ENCODE data around the gene CDKL2.
"Not testable (repeated sequence)": the region's sequence is repeated elsewhere in the genome, so short reads cannot be mapped to it uniquely, and the experiment has no call there.

CDKL2 gene

DNA sequence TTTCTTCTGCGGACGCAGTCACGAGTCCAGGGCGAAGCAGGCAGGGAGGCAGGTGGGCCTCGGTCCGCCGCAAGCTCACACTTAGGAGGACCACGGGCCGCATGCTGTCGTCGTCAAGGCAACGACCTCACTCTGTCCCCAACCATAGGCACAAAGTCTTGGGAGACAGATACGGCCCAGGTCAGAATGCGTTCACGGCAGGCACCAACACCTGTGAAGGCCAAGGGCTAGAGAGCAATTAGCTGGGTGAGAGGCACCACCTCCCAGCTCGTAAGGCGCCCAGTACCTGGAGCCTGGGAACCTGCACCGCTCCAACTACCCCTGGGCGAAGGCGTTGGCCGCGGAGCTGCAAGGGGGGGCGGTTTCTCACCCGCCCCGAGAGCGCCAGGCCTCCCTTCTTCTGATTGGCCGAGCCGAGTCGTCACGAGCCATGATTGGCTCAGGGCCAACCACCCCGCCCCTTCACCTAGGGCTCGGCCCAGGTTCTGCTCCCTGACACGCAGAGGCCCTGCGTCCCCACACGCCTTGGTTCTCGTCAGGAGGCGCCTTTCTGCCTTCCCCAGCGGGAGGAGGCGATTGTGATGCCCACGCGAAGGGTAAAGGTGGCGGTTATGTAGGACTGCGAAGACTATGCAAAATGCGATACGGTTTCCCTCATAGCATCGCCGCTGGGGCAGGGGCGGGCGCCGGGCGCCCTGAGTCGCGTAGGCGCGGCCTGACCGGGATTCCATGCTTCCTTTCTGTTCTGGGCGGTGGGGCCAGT, at the start of gene CDKL2:
TSS of gene CDKL2 (minus strand) at position 355 of the 763 bp plus-strand sequence. CDS start 4,540 bp downstream, outside the sequence.
- peak in 1 of 2 donors; percentile 17 for DNase-seq

GRCh38 chr4:75678965-75679364, 48.6 kb upstream of the CDKL2 start:
- no peak for DNase-seq

DNA sequence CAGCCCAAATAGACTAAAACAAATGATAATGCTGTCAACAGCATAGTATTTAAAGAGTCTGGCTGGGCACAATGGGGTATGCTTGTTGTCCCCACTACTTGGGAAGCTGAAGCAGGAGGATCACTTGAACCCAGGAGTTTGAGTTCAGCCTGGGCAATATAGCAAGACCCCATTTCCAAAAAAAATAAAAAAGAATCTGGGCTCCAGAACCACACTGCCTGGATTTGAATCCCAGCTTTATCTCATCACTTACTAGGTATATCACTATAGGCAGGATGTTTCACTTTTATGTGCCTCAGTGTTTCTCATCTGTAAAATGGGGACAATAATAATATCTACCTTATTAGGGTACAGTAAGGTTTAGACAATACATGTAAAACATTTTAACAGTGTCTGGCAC, 48.1 kb upstream of the CDKL2 start:
- DNase-seq, result no peak

DNA sequence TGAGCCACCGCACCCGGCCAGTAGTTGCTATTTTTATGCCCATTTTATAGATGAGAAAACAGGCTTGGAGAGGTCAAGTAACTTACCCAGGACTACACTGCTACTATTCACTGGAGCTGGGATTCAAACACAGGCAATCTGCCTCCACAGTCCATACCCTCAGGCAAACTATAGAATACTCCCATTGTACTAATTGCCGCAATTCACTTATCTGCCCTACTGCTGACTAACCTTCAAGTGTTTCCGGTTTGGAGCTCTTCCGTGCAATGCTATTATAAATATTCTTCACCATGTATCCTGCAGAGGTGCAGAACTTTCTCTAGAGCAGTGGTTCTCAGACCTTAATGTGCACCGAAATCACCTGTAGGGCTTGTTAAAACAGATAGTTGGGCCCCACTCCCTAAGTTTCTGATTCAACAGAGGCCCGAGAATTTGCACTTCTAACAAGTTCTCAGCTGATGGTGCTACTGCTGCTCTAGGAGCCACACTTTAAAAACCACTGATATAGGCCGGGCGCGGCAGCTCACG, 44.7 kb upstream of the CDKL2 start:
- no peak for DNase-seq

- DNase-seq, result no peak
These were observed 43.6 kb upstream of the CDKL2 start for GRCh38 chr4:75673959-75674328.

DNA sequence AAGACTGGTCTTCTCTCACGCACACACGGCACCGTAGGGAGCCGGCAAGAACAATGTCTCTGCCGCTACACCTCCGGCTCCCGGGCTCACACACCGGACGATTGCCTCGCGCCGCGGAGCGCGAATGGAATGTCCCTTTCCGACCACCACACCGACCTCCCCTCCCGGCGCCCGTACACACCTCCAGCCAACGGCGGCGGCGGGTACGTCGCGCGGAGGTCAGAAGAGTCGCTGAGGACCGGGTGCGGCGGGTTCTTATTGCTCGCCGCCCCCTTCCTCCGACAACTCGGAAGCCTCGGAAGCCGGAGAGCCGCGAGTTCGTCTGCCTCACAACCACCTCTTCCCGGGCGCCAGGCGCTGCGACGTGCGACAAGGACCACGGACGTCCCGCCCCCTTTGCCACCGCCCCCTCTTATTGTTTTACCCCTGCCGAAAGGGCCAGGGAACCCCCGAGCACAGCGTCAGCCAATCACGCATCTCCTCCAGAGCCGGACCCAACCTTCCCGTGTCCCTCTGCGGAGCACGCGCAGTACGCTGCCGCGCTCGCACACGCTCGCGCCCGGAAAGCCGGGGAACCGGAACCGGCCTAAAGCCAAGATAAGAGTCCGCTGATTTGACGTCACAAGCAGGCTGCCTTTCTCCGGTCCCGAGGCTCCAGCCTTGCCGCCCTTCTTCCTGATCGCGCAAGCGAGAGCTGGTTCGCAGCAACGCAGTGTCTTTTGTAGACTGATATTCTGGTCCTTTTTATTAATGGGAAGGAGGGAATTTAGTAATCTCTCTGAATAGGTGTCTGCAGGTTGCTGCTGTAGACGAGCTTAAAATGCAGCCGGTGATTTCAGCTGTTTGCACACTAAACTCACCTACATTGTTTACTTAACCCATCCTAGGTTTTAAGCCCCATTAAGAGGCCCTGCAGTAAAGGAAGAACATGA, 43.0 kb upstream of the CDKL2 start, which contains the start of gene G3BP2:
TSS of gene G3BP2 (minus strand) at position 385 of the 932 bp plus-strand sequence. CDS start 11,386 bp downstream, outside the sequence.
- DNase-seq, result peak; percentile 84 to 98

DNA sequence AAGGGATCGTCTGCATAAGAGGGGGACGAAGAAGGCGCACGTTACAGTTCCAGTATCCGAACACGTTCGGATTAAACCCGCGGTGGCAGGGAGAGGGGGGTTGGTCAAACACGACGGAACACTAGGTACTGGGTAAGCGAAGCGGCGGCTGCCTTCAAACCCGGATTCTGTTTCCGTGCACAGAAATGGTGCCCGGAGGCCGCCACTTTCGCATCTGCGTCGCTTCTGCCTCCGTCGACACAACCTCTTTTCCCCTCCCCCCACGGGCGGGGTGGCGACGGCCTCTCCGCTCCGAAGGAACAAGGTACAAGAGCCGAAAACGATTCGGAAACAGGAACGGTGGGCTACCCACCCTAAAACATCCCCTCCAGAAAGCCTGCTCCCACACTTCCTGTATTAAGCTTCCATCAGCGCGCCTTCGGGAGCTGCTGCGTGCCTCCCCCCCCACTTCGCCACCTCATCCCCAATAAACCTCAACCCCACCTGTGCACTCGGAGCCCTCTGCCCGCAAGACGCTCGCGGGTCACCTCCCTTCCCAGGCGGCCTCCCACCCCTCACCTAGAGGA, 42.2 kb upstream of the CDKL2 start:
- peak; percentile 45 to 64 for DNase-seq

- DNase-seq, result no peak
These were observed 41.6 kb upstream of the CDKL2 start for GRCh38 chr4:75671802-75672421.

- DNase-seq, result no peak
These were observed 38.3 kb upstream of the CDKL2 start for GRCh38 chr4:75668596-75668995.

DNA sequence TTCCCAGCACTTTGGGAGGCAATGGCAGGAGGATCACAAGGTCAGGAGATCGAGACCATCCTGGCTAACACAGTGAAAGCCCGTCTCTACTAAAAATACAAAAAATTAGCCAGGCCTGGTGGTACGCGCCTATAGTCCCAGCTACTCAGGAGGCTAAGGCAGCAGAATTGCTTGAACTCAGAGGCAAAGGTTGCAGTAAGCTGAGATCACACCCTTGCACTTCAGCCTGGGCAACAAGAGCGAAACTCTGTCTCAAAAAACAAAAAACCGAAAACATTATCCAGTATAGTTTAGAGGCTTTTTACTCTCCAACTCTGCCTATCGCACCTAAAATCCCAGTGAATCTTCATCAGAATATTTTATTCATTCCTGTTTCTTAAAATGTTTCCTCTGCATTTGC, 37.3 kb upstream of the CDKL2 start:
- not testable (repeated sequence) for DNase-seq

GRCh38 chr4:75666299-75666698, 36.0 kb upstream of the CDKL2 start:
- DNase-seq, result no peak

DNA sequence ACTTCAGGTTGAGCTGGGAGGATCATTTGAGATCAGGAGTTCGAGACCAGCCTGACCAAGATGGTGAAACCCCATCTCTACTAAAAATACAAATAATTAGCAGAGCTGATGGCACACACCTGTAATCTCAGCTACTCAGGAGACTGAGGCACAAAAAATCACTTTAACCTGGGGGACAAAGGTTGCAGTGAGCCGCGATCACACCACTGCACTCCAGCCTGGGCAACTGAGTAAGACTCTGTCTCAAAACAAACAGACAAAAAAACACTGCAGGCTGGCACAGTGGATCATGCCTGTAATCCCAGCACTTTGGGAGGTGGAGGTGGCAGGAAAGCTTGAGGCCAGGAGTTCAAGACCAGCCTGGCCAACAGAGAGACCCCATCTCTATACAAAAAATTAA, 34.3 kb upstream of the CDKL2 start:
- not testable (repeated sequence) for DNase-seq

- no peak for DNase-seq
These were observed 32.3 kb upstream of the CDKL2 start for GRCh38 chr4:75662626-75663025.

DNA sequence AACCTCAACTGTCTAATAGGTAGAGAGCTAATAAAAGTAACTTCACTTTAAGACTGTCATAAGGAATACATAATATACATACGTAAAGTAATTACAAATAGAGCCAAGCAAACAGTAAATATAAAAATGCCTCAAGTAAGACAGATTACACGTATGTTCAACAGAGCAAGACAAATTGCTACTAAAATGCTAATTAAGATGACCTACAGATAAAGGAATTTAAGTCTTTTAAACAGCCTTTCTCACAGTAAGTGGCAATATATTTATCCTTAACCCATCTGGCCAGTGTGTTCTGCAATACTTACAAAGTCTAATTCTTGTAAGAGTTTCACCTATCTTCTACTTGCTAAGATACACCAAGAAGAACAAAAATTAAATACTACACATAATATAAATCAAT, 30.2 kb upstream of the CDKL2 start:
- no peak for DNase-seq

- DNase-seq, result no peak
These were observed 29.2 kb upstream of the CDKL2 start for GRCh38 chr4:75659512-75660031.

DNA sequence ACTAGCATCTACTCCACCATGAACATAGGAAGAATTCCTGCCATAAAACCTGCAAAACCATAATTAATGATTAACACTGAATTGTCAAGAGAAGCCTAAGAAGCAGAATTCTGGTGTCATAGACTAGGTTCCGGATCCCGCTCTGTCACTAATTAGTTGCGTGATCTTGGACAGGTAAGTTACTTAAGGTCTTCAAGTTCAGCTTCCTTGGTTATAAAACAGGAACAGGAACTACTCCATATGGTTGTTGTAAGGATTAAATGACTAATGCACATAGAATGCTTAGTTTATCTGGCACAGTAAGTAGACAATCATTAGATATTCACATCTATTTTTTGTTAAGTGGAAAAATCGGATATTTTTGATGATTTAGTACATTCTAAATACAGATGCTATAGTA, 28.5 kb upstream of the CDKL2 start:
- DNase-seq, result no peak

DNA sequence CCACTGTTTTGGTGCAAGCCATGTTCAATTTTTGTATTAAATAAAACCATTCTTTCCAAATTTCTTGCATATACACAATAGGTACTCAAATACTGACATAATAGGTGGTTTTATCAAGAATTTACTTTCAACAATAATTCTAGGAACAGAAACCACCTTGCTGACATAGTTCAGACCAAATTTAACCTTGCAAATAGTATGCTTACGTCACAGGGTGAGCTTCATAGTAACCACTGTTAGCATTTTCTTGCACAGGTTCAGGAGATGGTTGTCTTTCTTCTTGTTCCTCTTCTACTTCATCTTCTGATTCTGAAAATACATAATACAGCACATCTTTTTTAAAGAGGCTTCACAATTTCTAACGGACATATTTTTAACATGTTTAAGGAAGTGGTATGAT, 25.2 kb upstream of the CDKL2 start:
- DNase-seq, result no peak

- no peak for DNase-seq
These were observed 24.6 kb upstream of the CDKL2 start for GRCh38 chr4:75654905-75655304.

DNA sequence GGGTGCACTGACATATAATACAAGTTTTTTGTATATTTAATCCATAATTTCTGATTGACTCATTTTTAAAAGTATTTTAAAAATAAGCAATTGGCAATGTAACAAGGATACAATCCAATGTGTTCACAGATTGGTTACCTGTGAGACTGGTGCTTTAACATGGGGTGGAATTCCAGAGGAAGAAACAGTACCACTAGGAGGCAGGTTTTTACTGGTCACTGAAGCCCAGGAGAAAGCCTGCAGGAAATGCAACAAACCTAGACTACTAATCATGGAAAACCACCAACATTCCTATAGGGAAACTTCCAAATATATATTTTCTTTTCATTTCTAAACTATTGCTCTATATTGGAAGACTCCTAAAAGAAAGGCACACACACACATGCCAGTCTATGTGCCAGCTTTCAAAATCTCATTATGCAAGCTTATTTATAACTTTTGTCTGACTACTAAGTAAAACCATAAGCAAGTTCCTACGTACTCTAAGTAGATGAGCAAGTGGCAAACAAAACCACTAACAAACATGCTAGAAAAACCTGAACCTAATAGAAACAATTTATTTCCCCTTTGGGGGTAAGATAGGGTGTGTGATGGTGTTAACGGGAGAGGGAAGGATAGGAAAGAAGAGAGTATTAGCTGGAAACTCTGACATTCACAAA, 23.6 kb upstream of the CDKL2 start:
- no peak for DNase-seq

DNA sequence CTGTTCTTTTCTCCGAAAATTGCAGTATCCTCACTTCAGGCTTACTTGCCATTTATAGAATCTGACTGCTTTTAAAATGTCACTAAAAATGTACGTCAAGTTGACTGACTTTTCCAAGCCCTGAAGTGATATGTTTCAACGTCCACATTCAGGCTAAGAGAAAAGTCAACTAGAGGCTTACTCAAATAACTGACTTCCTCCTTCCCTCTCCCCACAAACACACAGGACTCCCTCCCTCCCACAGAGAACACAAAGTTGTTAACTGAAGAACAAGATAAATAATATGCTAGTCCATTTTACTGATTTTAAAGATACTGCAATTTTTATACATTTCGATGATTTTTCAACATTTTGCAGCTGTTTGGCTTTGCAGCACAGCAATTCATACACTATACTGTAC, 13.8 kb upstream of the CDKL2 start:
- no peak for DNase-seq

DNA sequence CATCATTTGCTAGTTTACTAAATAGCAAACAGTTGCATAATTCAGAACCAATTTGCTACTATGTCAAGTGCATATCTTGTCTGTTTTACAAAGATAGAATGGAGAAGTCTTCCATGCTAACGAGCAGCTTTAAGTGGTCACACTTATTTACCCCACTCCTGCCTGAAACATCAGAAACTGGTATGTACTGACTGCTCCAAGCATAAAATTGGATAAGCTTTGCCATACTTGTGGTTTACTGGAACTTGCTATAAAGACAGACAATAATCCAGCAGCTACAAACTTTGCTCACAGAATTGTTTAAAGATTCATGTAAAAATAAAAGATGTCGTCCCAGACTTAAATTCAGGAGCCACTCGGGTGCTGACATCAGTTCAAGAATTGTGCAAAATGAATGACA, 13.3 kb upstream of the CDKL2 start:
- no peak for DNase-seq

GRCh38 chr4:75639124-75639695, 8.9 kb upstream of the CDKL2 start:
- no peak for DNase-seq

Data from bone marrow (tissue), 2 donors.